HCT116 (cell line): ENCODE data around the gene TTYH3.

Experiments
- EZH2phosphoT487 ChIP-seq: fragments of 200-600 bp; IDR thresholded peaks from 2 replicates; pipeline ENCODE4 v1.6.1; 2018; ENCODE audit warnings: antibody characterized with exemption, borderline replicate concordance
- POLR2A ChIP-seq: IDR thresholded peaks from 2 replicates; pipeline ENCODE4 v1.7.0; 2011; ENCODE audit warnings: borderline replicate concordance; ENCODE audit not compliant: insufficient read depth, insufficient read length; ENCODE audit errors: extremely low read depth
- POLR2AphosphoS5 ChIP-seq: IDR thresholded peaks from 2 replicates; pipeline ENCODE4 v1.6.1; 2011; ENCODE audit warnings: mild to moderate bottlenecking, low read depth, low read length, moderate library complexity
- RAD21 ChIP-seq: IDR thresholded peaks from 2 replicates; pipeline ENCODE4 v1.6.1; 2012; ENCODE audit warnings: low read depth, mild to moderate bottlenecking
- SIN3A ChIP-seq: IDR thresholded peaks from 2 replicates; pipeline ENCODE4 v1.6.1; 2012; ENCODE audit warnings: low read depth
- YY1 ChIP-seq: IDR thresholded peaks from 2 replicates; pipeline ENCODE4 v1.6.1; 2011; ENCODE audit warnings: low read length, low read depth, moderate library complexity, mild to moderate bottlenecking; ENCODE audit not compliant: insufficient replicate concordance; ENCODE audit errors: extremely low read depth
- TF ChIP-seq, protein P1 (sequence below), 3 experiments: fragments of 200-600 bp in 1 of 3; sonication (generic) in 1 of 3; IDR thresholded peaks in 2 of 3; conservative IDR thresholded peaks in 1 of 3; 2 replicates each; pipeline ENCODE4 v1.5.1; 2012 to 2017; ENCODE audit warnings: low read depth in 2 of 3, low read length in 2 of 3, antibody characterized with exemption in 1 of 3, borderline replicate concordance in 1 of 3, control low read depth in 1 of 3, mild to moderate bottlenecking in 1 of 3, mixed read lengths in 1 of 3, mixed run types in 1 of 3, moderate library complexity in 1 of 3; ENCODE audit not compliant: insufficient read depth in 1 of 3

DNA sequence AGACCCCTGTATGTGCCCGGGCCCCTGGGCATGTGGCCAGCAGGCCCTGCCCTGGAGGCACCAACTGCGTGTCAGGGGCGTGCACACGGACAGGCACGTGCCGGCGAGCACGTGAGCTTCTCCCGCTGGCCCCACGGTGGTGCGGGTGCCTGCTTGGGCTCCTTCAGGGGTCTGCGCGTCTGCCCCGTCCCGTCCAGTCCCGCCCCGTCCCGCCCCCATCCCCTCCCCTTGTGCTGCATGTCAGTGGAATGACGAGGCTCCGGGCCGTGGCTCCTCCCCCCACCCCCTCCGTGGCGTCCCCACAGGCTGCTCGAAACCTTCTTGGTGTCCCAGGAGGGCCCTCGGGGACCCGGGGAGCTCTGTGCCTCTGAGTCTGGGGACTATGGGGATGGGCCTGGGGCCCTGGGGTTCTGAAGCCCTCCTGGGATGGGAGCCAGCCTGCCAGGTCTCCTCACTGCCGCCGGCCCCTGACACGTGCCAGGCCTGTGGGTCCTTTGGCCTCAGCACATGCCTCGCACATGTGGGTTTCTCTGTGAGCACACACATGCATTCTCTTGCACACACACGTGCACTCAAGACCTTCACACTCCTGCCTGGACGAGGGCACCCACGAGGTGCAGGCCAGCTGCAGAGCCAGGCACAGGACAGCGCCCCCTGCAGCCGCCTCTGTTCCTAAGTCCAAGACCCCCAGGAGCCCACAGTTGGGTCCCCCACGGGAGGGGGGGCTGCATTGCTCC, 28.7 kb downstream of the TTYH3 start:
- TF ChIP-seq, protein P1, sequence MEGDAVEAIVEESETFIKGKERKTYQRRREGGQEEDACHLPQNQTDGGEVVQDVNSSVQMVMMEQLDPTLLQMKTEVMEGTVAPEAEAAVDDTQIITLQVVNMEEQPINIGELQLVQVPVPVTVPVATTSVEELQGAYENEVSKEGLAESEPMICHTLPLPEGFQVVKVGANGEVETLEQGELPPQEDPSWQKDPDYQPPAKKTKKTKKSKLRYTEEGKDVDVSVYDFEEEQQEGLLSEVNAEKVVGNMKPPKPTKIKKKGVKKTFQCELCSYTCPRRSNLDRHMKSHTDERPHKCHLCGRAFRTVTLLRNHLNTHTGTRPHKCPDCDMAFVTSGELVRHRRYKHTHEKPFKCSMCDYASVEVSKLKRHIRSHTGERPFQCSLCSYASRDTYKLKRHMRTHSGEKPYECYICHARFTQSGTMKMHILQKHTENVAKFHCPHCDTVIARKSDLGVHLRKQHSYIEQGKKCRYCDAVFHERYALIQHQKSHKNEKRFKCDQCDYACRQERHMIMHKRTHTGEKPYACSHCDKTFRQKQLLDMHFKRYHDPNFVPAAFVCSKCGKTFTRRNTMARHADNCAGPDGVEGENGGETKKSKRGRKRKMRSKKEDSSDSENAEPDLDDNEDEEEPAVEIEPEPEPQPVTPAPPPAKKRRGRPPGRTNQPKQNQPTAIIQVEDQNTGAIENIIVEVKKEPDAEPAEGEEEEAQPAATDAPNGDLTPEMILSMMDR (IDR thresholded peaks at IDR 0.05 in 2 of 3, conservative IDR thresholded peaks at IDR 0.05 in 1 of 3; ENCODE audit: borderline replicate concordance in 1 of 3, insufficient read depth in 1 of 3, low read depth in 2 of 3, low read length in 2 of 3), result peak in 2 of 3 experiments; percentile 53 to 58; a peak in 4 of 6 replicates
- TF ChIP-seq POLR2AphosphoS5, result no peak
- no peak for TF ChIP-seq EZH2phosphoT487
- TF ChIP-seq POLR2A, result no peak
- no peak for TF ChIP-seq YY1
- TF ChIP-seq RAD21, result no peak
- no peak for TF ChIP-seq SIN3A
